ENCODE results near the gene RFX3. TPM values are rescaled to one million over a fixed set of nuclear protein-coding genes. Genes with fewer than 3 reads are reported as not detected.

RFX3 gene
- total and polyA plus RNA-seq, 4 donors: 0.30 to 4.6 (median 1.5) TPM

DNA sequence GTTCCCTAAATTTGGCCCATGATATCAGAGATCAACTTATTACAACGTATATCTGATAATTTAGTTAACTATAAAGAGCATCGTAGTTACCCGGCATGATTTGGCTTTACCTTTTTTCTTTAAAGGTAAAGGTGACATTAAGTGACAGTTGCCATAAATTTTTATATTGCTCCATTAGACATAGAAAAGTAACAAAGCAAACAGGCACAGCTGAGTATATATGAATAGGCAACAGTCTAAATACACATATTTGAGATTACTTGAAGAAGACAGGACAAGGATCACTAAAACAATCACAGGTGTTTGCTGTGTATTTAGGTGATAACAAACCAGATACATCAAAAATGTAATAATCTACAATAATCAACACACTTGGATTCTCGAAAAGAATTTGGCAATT lies 34.8 kb downstream of the RFX3 start:
- no peaks in the 10 kb centered on the region for H3K36me3 ChIP-seq (ENCODE audit: control insufficient read depth in 4 of 4, insufficient read depth in 3 of 4, low read depth in 1 of 4, low read length in 3 of 4)
- DNase-seq (ENCODE audit: low spot score): no peak
- H3K4me1 ChIP-seq (ENCODE audit: control insufficient read depth in 4 of 4, insufficient read depth in 4 of 4, low read length in 3 of 4): no peaks in the 10 kb centered on the region
- no peaks in the 10 kb centered on the region for H3K27me3 ChIP-seq (ENCODE audit: control insufficient read depth in 4 of 4, insufficient read depth in 4 of 4, low read length in 3 of 4)
- TF ChIP-seq, protein P1, sequence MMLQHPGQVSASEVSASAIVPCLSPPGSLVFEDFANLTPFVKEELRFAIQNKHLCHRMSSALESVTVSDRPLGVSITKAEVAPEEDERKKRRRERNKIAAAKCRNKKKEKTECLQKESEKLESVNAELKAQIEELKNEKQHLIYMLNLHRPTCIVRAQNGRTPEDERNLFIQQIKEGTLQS (IDR thresholded peaks at IDR 0.05): no peak
- TF ChIP-seq EGR1 (IDR thresholded peaks at IDR 0.05; ENCODE audit: low read depth in 2 of 2): no peak
- no peak for TF ChIP-seq FOXA1 (IDR thresholded peaks at IDR 0.05)
- no peak for TF ChIP-seq REST (IDR thresholded peaks at IDR 0.05)
- no peak for TF ChIP-seq GABPA (IDR thresholded peaks at IDR 0.05 in 1 of 2, conservative IDR thresholded peaks at IDR 0.05 in 1 of 2)
- no peak for TF ChIP-seq HNF4A (conservative IDR thresholded peaks at IDR 0.05)
- TF ChIP-seq MAX (IDR thresholded peaks at IDR 0.05): no peak
- TF ChIP-seq ZBTB33 (IDR thresholded peaks at IDR 0.05): no peak
- TF ChIP-seq, protein P2, sequence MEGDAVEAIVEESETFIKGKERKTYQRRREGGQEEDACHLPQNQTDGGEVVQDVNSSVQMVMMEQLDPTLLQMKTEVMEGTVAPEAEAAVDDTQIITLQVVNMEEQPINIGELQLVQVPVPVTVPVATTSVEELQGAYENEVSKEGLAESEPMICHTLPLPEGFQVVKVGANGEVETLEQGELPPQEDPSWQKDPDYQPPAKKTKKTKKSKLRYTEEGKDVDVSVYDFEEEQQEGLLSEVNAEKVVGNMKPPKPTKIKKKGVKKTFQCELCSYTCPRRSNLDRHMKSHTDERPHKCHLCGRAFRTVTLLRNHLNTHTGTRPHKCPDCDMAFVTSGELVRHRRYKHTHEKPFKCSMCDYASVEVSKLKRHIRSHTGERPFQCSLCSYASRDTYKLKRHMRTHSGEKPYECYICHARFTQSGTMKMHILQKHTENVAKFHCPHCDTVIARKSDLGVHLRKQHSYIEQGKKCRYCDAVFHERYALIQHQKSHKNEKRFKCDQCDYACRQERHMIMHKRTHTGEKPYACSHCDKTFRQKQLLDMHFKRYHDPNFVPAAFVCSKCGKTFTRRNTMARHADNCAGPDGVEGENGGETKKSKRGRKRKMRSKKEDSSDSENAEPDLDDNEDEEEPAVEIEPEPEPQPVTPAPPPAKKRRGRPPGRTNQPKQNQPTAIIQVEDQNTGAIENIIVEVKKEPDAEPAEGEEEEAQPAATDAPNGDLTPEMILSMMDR (IDR thresholded peaks at IDR 0.05; ENCODE audit: low read depth, low read length, missing input control): no peak
- TF ChIP-seq NR2F2 (IDR thresholded peaks at IDR 0.05): no peak
- no peak for TF ChIP-seq HNF4G (IDR thresholded peaks at IDR 0.05)
- no peak for TF ChIP-seq RAD21 (IDR thresholded peaks at IDR 0.05)
- TF ChIP-seq YY1 (IDR thresholded peaks at IDR 0.05): no peak
- TF ChIP-seq SP1 (IDR thresholded peaks at IDR 0.05): no peak
- no peak for TF ChIP-seq TAF1 (conservative IDR thresholded peaks at IDR 0.05)
- no peak for TF ChIP-seq FOXA2 (IDR thresholded peaks at IDR 0.05)
- WGBS: 82% methylated on average over 4 of the region's 4 CpGs
- H3K9me3 ChIP-seq (ENCODE audit: control insufficient read depth in 4 of 4, low read length in 3 of 4): no peaks in the 10 kb centered on the region
- no peak overlapping the region for H3K27ac ChIP-seq (ENCODE audit: low read depth in 1 of 2, low read length in 2 of 2)
- no peak overlapping the region for H3K9ac ChIP-seq (ENCODE audit: low read depth in 1 of 2, low read length in 2 of 2)
- no peak overlapping the region for H3K4me3 ChIP-seq (ENCODE audit: low read depth in 1 of 3, low read length in 3 of 3)

DNA sequence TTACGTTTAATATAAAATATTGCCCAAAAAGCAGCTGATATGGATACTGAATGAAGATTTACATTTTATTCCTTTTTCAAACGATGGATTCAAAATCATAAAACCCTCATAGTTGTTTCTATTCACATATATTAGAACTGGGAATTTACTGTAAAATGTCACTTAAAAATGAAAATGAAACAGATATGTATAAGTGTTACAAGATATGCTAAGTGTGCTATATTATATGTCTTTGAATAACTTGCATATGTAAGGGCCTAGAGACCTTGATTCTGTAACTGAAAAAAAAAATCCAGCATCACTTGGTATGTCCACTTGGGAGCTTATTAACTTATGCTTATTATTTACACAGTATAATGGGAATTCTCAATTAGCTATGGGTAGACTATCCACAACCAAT lies 43.2 kb downstream of the RFX3 start:
- TF ChIP-seq NR2F2 (IDR thresholded peaks at IDR 0.05) (no peak), FOXA2 (IDR thresholded peaks at IDR 0.05) (no peak), TAF1 (conservative IDR thresholded peaks at IDR 0.05) (no peak), HNF4A (conservative IDR thresholded peaks at IDR 0.05) (no peak), HNF4G (IDR thresholded peaks at IDR 0.05) (no peak), JUND (IDR thresholded peaks at IDR 0.05) (no peak), EGR1 (IDR thresholded peaks at IDR 0.05; ENCODE audit: low read depth in 2 of 2) (no peak), FOXA1 (IDR thresholded peaks at IDR 0.05) (no peak)
- TF ChIP-seq, protein P2 (IDR thresholded peaks at IDR 0.05; ENCODE audit: low read depth, low read length, missing input control): no peak
- Histone ChIP-seq H3K27ac (ENCODE audit: low read depth in 1 of 2, low read length in 2 of 2) (no peak overlapping the region), H3K9me3 (ENCODE audit: control insufficient read depth in 4 of 4, low read length in 3 of 4) (no peaks in the 10 kb centered on the region), H3K27me3 (ENCODE audit: control insufficient read depth in 4 of 4, insufficient read depth in 4 of 4, low read length in 3 of 4) (no peaks in the 10 kb centered on the region), H3K36me3 (ENCODE audit: control insufficient read depth in 4 of 4, insufficient read depth in 3 of 4, low read depth in 1 of 4, low read length in 3 of 4) (no peaks in the 10 kb centered on the region), H3K4me3 (ENCODE audit: low read depth in 1 of 3, low read length in 3 of 3) (no peak overlapping the region), H3K9ac (ENCODE audit: low read depth in 1 of 2, low read length in 2 of 2) (no peak overlapping the region), H3K4me1 (ENCODE audit: control insufficient read depth in 4 of 4, insufficient read depth in 4 of 4, low read length in 3 of 4) (no peaks in the 10 kb centered on the region)
- 94% methylated on average over 2 of the region's 2 CpGs for WGBS
- DNase-seq (ENCODE audit: low spot score): no peak

All from liver (tissue), 9 donors.